Trophoblast cell (in vitro differentiated cells and primary cell): Measurements from ENCODE around the gene GABARAPL2.

Experiments
- DNase-seq, 2 donors: peaks; one replicate each; pipeline ENCODE4 v3.0.0-alpha.2; 2016
- H2AFZ ChIP-seq: 2 replicates; pipeline ENCODE4 v1.6.1; 2013; ENCODE audit warnings: low read length, moderate library complexity, mild to moderate bottlenecking; ENCODE audit not compliant: insufficient read depth, poor library complexity
- H2AK5ac ChIP-seq: 2 replicates; pipeline ENCODE4 v1.6.1; 2013; ENCODE audit warnings: mild to moderate bottlenecking, low read length
- H2BK120ac ChIP-seq: 2 replicates; pipeline ENCODE4 v1.6.1; 2013; ENCODE audit warnings: low read length, mild to moderate bottlenecking, moderate library complexity; ENCODE audit not compliant: insufficient read depth, poor library complexity
- H2BK12ac ChIP-seq: 2 replicates; pipeline ENCODE4 v1.6.1; 2013; ENCODE audit warnings: mild to moderate bottlenecking, low read length, moderate library complexity
- H2BK5ac ChIP-seq: 2 replicates; pipeline ENCODE4 v1.6.1; 2013; ENCODE audit warnings: low read length, low read depth, moderate library complexity, mild to moderate bottlenecking; ENCODE audit not compliant: poor library complexity
- H3K14ac ChIP-seq: 2 replicates; pipeline ENCODE4 v1.6.1; 2013; ENCODE audit warnings: mild to moderate bottlenecking, low read length
- H3K18ac ChIP-seq: 2 replicates; pipeline ENCODE4 v1.6.1; 2013; ENCODE audit warnings: mild to moderate bottlenecking, low read length
- H3K23ac ChIP-seq: 2 replicates; pipeline ENCODE4 v1.6.1; 2013; ENCODE audit warnings: low read length
- H3K27ac ChIP-seq: 2 replicates; pipeline ENCODE4 v1.5.1; 2013; ENCODE audit warnings: low read depth, mild to moderate bottlenecking, inconsistent platforms, low read length, moderate library complexity
- H3K27me3 ChIP-seq: 2 replicates; pipeline ENCODE4 v1.6.1; 2013; ENCODE audit warnings: inconsistent platforms, mild to moderate bottlenecking, low read length, moderate library complexity; ENCODE audit not compliant: insufficient read depth
- H3K36me3 ChIP-seq, 2 experiments: 1 replicate in 1 of 2; 2 replicates in 1 of 2; pipeline ENCODE4 v1.6.1; 2013; ENCODE audit warnings: low read length in 2 of 2, mild to moderate bottlenecking in 2 of 2, moderate library complexity in 1 of 2; ENCODE audit not compliant: insufficient read depth in 2 of 2, control insufficient read depth in 1 of 2
- H3K4ac ChIP-seq: 2 replicates; pipeline ENCODE4 v1.6.1; 2013; ENCODE audit warnings: low read depth, mild to moderate bottlenecking, low read length, moderate library complexity
- H3K4me1 ChIP-seq, 2 experiments: 1 replicate in 1 of 2; 2 replicates in 1 of 2; pipeline ENCODE4 v1.6.1; 2013; ENCODE audit warnings: low read length in 2 of 2, mild to moderate bottlenecking in 2 of 2, moderate library complexity in 1 of 2; ENCODE audit not compliant: insufficient read depth in 2 of 2, control insufficient read depth in 1 of 2
- H3K4me2 ChIP-seq: 2 replicates; pipeline ENCODE4 v1.6.1; 2013; ENCODE audit warnings: inconsistent platforms, mild to moderate bottlenecking, low read length, moderate library complexity
- H3K4me3 ChIP-seq: 2 replicates; pipeline ENCODE4 v1.5.1; 2013; ENCODE audit warnings: mild to moderate bottlenecking, low read depth, low read length, inconsistent platforms
- H3K79me1 ChIP-seq: one replicate; pipeline ENCODE4 v1.6.1; 2013; ENCODE audit warnings: low read length
- H3K79me2 ChIP-seq: 2 replicates; pipeline ENCODE4 v1.6.1; 2013; ENCODE audit warnings: low read length, mild to moderate bottlenecking; ENCODE audit not compliant: control insufficient read depth, insufficient read depth, poor library complexity
- H3K9ac ChIP-seq: 2 replicates; pipeline ENCODE4 v1.6.1; 2013; ENCODE audit warnings: mild to moderate bottlenecking, low read length
- H3K9me3 ChIP-seq: 2 replicates; pipeline ENCODE4 v1.6.1; 2013; ENCODE audit warnings: low read depth, mild to moderate bottlenecking, control low read depth, inconsistent platforms, low read length; ENCODE audit not compliant: insufficient read depth
- H4K12ac ChIP-seq: 2 replicates; pipeline ENCODE4 v1.6.1; 2013; ENCODE audit warnings: low read depth, mild to moderate bottlenecking, low read length, moderate library complexity
- H4K8ac ChIP-seq: 2 replicates; pipeline ENCODE4 v1.6.1; 2013; ENCODE audit warnings: low read depth, mild to moderate bottlenecking, low read length, moderate library complexity
- H4K91ac ChIP-seq: one replicate; pipeline ENCODE4 v1.6.1; 2013; ENCODE audit warnings: low read depth, mild to moderate bottlenecking, low read length, moderate library complexity
- WGBS: extraction: QIAGEN DNeasy Blood & Tissue Kit; methylation state at CpG from one replicate; pipeline ENCODE4 v1.1.7; 2013; ENCODE audit warnings: missing lambda C conversion rate; ENCODE audit not compliant: insufficient read length, insufficient coverage; ENCODE audit errors: extremely low coverage; 5-methylcytosine and 5-hydroxymethylcytosine counted together

The GABARAPL2 gene

GRCh38 chr16:75570396-75571065, 4.4 kb downstream of the GABARAPL2 start:
- Histone ChIP-seq H2AK5ac (no peak overlapping the region), H3K9ac (no peak overlapping the region), H2BK120ac (no peak overlapping the region), H3K79me1 (peaks cover 7% of the 10 kb centered on the region), H2BK5ac (no peak overlapping the region), H3K18ac (no peak overlapping the region), H3K4me1 (peaks cover 6 to 9% of the 10 kb centered on the region in 2 experiments), H3K9me3 (no peaks in the 10 kb centered on the region), H2BK12ac (no peak overlapping the region), H3K4me2 (no peak overlapping the region), H4K12ac (no peak overlapping the region), H3K79me2 (peaks cover 8% of the 10 kb centered on the region), H2AFZ (no peak overlapping the region), H4K91ac (no peak overlapping the region), H3K27me3 (no peaks in the 10 kb centered on the region), H3K36me3 (peaks cover 39 to 63% of the 10 kb centered on the region in 2 experiments), H3K14ac (no peak overlapping the region), H4K8ac (no peak overlapping the region), H3K4ac (no peak overlapping the region), H3K4me3 (no peak overlapping the region), H3K27ac (no peak overlapping the region), H3K23ac (no peak overlapping the region)
- no CpG with 5 or more reads among the region's 5 CpGs for WGBS
- DNase-seq: no peak

- no peak overlapping the region for H3K27ac ChIP-seq
- peak overlapping the region; percentile 8 for H3K9ac ChIP-seq
- no peaks in the 10 kb centered on the region for H3K9me3 ChIP-seq
- H2BK120ac ChIP-seq: no peak overlapping the region
- no peak overlapping the region for H2AK5ac ChIP-seq
- DNase-seq: no peak
- H4K12ac ChIP-seq: no peak overlapping the region
- H3K14ac ChIP-seq: no peak overlapping the region
- no peaks in the 10 kb centered on the region for H3K4me1 ChIP-seq
- H3K4ac ChIP-seq: no peak overlapping the region
- no peak overlapping the region for H4K91ac ChIP-seq
- H3K23ac ChIP-seq: no peak overlapping the region
- no peak overlapping the region for H3K4me2 ChIP-seq
- no peak overlapping the region for H2BK5ac ChIP-seq
- no peak overlapping the region for H2AFZ ChIP-seq
- peaks cover 41 to 75% of the 10 kb centered on the region in 2 experiments for H3K36me3 ChIP-seq
- no peak overlapping the region for H3K4me3 ChIP-seq
- no CpG with 5 or more reads among the region's 3 CpGs for WGBS
- H2BK12ac ChIP-seq: no peak overlapping the region
- H3K18ac ChIP-seq: no peak overlapping the region
- no peak overlapping the region for H4K8ac ChIP-seq
- no peaks in the 10 kb centered on the region for H3K79me2 ChIP-seq
- H3K79me1 ChIP-seq: no peaks in the 10 kb centered on the region
- no peaks in the 10 kb centered on the region for H3K27me3 ChIP-seq
Observed at GRCh38 chr16:75572864-75573542, 6.8 kb downstream of the GABARAPL2 start.

GRCh38 chr16:75573955-75574354, 7.8 kb downstream of the GABARAPL2 start:
- H3K27ac ChIP-seq: no peak overlapping the region
- H3K4ac ChIP-seq: no peak overlapping the region
- WGBS: no CpG with 5 or more reads among the region's 5 CpGs

GRCh38 chr16:75575958-75576357, 9.8 kb downstream of the GABARAPL2 start:
- DNase-seq: no peak
- no peaks in the 10 kb centered on the region for H3K4me1 ChIP-seq
- H2BK120ac ChIP-seq: no peak overlapping the region
- H3K27ac ChIP-seq: no peak overlapping the region
- H3K4me2 ChIP-seq: no peak overlapping the region
- no peaks in the 10 kb centered on the region for H3K27me3 ChIP-seq
- H4K12ac ChIP-seq: no peak overlapping the region
- no CpG with 5 or more reads among the region's 3 CpGs for WGBS
- no peak overlapping the region for H2BK12ac ChIP-seq
- H3K9me3 ChIP-seq: no peaks in the 10 kb centered on the region
- no peak overlapping the region for H2BK5ac ChIP-seq
- no peak overlapping the region for H3K9ac ChIP-seq
- no peak overlapping the region for H3K14ac ChIP-seq
- no peak overlapping the region for H3K4ac ChIP-seq
- H3K23ac ChIP-seq: no peak overlapping the region
- no peak overlapping the region for H2AK5ac ChIP-seq
- H3K79me2 ChIP-seq: no peaks in the 10 kb centered on the region
- peaks cover 32 to 60% of the 10 kb centered on the region in 2 experiments for H3K36me3 ChIP-seq
- no peak overlapping the region for H4K8ac ChIP-seq
- H3K79me1 ChIP-seq: no peaks in the 10 kb centered on the region
- no peak overlapping the region for H4K91ac ChIP-seq
- H2AFZ ChIP-seq: no peak overlapping the region
- no peak overlapping the region for H3K18ac ChIP-seq
- no peak overlapping the region for H3K4me3 ChIP-seq

More at GRCh38 chr16:75573955-75574354, 7.8 kb downstream of the GABARAPL2 start:
- Histone ChIP-seq H2BK5ac (no peak overlapping the region), H3K14ac (no peak overlapping the region), H2AK5ac (no peak overlapping the region), H3K23ac (no peak overlapping the region), H3K36me3 (peaks cover 40 to 69% of the 10 kb centered on the region in 2 experiments), H3K4me3 (no peak overlapping the region), H4K8ac (no peak overlapping the region), H3K9ac (no peak overlapping the region), H3K27me3 (no peaks in the 10 kb centered on the region), H3K79me1 (no peaks in the 10 kb centered on the region), H2AFZ (no peak overlapping the region), H3K4me1 (no peaks in the 10 kb centered on the region), H3K79me2 (no peaks in the 10 kb centered on the region), H4K12ac (no peak overlapping the region), H4K91ac (no peak overlapping the region), H2BK120ac (no peak overlapping the region), H2BK12ac (no peak overlapping the region), H3K9me3 (no peaks in the 10 kb centered on the region), H3K18ac (no peak overlapping the region), H3K4me2 (no peak overlapping the region)
- no peak for DNase-seq
